T47D (cell line): ENCODE measurements around the gene CDC73.
"Not testable (repeated sequence)": the region's sequence is repeated elsewhere in the genome, so short reads cannot be mapped to it uniquely, and the experiment has no call there.

Experiments used
- DNase-seq, 2 experiments: peaks; one replicate each; pipeline versions ENCODE4 v3.0.0 to v3.0.0-alpha.2; 2011 to 2012; ENCODE audit warnings: low read depth in 1 of 2, low spot score in 1 of 2
- JUND ChIP-seq: IDR thresholded peaks from 2 replicates; pipeline ENCODE4 v1.6.1; 2012; ENCODE audit warnings: low read depth
- in situ Hi-C: cut with HindIII; loops from 2 replicates; pipeline ENCODE4 v1.10.0; 2016; ENCODE audit warnings: low sequenced_read_pairs, low pct_unique_long_range_greater_than_20kb

CDC73 gene

DNA sequence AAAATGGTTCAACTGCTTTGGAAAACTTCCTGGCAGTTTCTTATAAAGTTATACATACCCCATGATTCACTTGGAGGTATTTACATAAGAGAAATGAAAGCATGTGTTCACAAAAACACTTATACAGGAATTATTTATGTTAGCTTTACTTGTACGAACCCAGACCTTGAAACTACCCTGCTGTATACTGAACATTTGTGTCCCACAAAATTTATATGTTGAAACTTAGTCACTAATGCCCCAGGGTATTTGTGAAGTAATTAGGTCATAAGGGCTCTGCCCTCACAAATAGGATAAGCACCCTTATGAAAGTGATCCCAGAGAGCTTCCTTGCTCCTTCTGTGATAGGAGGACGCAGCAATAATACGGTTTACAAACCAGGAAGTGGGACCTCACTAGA is 107.3 kb downstream of the CDC73 start:
- peak in 1 of 2 experiments; percentile 14 for DNase-seq
- TF ChIP-seq JUND = no peak
- in situ Hi-C loops = no loop called here

- in situ Hi-C loops, DNase-seq: not testable (repeated sequence)
Observed at GRCh38 chr1:193231146-193231545, 109.3 kb downstream of the CDC73 start.

- in situ Hi-C loops = no loop called here
- DNase-seq = no peak
- no peak for TF ChIP-seq JUND
Observed at GRCh38 chr1:193234530-193234929, 112.7 kb downstream of the CDC73 start.

GRCh38 chr1:193237381-193237978 is 115.6 kb downstream of the CDC73 start:
- in situ Hi-C loops = no loop called here
- TF ChIP-seq JUND = no peak
- DNase-seq = no peak

- no peak for DNase-seq
- TF ChIP-seq JUND = no peak
- in situ Hi-C loops = no loop called here
Observed at GRCh38 chr1:193240609-193241008, 118.8 kb downstream of the CDC73 start.

DNA sequence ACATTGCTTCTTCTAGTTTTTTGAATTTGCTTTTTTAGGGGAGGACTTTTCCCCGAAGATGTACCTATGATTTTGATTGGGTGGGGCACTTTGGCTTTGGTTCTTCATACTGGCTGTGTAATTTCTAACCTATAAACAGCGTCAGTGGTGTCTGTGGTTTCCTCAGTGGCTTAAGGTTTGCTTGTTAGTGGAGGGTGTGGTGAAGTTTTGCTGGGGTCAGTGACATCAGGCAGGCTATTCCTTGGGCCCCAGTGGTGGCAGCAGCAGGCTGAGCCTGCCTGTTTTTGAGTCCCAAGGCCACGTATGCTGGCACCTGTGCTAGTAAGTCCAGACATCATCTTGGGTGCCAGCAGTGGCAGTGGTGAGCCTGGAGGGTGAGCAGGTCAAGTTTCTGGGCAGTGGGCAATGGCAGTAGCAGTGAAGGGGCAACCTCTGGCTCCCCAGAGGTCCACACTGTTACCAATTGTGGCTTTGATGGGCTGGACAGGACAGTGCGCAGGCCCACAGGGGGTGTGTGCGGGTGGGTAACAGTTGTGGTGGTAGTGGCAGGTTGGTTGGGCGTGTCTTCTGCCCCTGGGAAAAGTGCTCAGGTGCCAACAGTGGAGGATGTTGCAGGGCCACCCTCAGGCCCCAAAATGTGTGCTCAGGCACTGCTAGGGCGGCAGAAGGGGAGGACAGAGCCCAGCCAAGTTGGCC is 119.4 kb downstream of the CDC73 start:
- in situ Hi-C loops = no loop called here
- TF ChIP-seq JUND = no peak

DNA sequence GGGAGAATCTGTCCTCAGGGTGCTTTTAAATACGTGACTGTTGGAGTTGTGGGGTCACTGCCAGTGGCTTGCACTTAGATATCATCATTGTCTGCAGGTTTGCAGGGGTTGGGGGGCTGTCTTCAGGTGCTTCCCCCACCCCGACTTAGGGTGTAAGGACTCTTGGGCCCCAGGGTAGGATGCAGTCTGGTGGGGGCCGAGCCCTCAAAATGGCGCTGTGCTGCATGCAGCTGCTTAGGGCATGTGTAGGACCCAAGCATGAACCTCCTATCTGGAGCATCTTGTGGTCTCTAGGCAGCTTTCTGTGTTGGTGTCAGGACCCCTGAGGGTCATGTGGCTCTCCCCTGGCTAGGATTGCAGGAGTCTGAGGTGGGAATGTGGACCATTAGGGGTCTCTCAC is 120.2 kb downstream of the CDC73 start:
- no peak for DNase-seq
- TF ChIP-seq JUND = no peak
- in situ Hi-C loops = no loop called here

More for the DNA sequence above, 119.4 kb downstream of the CDC73 start:
- no peak for DNase-seq

DNA sequence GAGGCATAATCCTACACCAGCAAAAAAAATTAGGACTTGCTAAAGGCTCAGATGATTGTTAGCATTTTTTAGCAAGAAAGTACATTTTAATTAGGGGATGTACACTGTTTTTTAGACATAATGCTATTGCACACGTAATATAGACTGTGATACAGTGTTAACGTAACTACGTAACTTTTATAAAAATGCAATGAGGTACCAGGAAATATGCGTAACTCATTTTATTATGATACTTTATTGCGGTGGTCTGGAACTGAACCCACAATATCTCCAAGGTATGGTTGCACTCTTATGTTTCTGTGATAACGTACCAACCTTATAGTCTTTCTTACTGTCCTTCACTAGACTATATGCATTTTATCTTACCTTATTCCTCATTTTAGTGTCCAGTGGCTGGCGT is 127.4 kb downstream of the CDC73 start:
- no peak for TF ChIP-seq JUND
- DNase-seq = no peak
- in situ Hi-C loops = no loop called here

DNA sequence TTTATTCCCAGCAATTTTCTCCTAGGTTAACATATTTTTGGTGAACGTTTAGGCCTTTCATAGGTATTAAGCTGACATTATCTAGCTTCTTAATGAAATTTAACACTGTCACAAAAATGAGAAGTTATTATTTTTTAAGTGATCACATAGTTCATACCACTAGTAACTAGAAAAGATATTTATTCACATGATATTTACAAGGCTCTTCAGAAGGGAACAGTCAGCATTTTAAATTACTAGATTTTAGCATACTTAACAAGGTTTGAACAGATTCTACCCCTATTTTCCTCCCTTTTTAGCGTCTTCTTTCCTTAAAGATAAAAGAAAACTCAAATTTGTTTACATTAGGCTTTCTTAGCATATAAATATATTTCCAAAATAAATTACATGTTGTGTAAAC is 130.1 kb downstream of the CDC73 start:
- in situ Hi-C loops = no loop called here
- no peak for DNase-seq
- no peak for TF ChIP-seq JUND

DNA sequence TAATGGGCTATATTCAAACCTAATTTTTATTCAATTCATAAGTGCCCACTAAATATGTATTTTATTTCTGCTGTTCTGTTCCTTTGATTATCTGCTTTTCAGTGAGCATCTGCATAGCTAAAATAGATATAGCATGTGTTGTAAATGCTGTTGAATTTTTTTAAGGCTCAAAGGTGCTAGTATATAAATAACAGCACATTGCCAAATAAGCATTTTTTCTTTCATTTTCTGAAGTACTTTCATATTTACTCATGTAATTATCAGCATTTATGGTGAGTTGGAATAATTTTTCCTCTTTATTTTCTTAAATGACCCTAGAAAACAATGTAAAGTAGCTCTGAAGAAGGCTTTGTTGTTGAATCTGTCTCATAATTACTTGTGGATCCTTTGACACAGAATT is 134.2 kb downstream of the CDC73 start:
- no peak for TF ChIP-seq JUND
- in situ Hi-C loops = no loop called here
- DNase-seq = no peak

- no peak for TF ChIP-seq JUND
- DNase-seq = no peak
- in situ Hi-C loops = no loop called here
Observed at GRCh38 chr1:193259636-193260035, 137.8 kb downstream of the CDC73 start.

GRCh38 chr1:193260056-193260745 is 138.4 kb downstream of the CDC73 start:
- DNase-seq = no peak
- no peak for TF ChIP-seq JUND
- in situ Hi-C loops = no loop called here

- DNase-seq = no peak
- TF ChIP-seq JUND = no peak
- in situ Hi-C loops = no loop called here
Observed at GRCh38 chr1:193260896-193261295, 139.1 kb downstream of the CDC73 start.

GRCh38 chr1:193262661-193263060 is 140.8 kb downstream of the CDC73 start:
- no peak for TF ChIP-seq JUND
- no peak for DNase-seq
- in situ Hi-C loops = no loop called here
